CD14-positive monocyte (primary cell): ENCODE results near the gene CNNM3. TPM values are rescaled to one million over a fixed set of nuclear protein-coding genes. Genes with fewer than 3 reads are reported as not detected.
A peak's percentile ranks its signal among the peaks of the same experiment; 100 is the strongest.

Experiments
- DNase-seq, 3 donors: peaks; one replicate each; pipeline ENCODE4 v3.0.0-alpha.2; 2011 to 2022
- H2AFZ ChIP-seq: 2 replicates; pipeline ENCODE4 v1.6.0; 2012; ENCODE audit warnings: mild to moderate bottlenecking, low read depth, low read length, inconsistent platforms; ENCODE audit not compliant: insufficient read depth, poor library complexity, severe bottlenecking
- H3K27ac ChIP-seq, 2 donors: 1 replicate in 1 of 2; 2 replicates in 1 of 2; pipeline ENCODE4 v1.5.1; 2012 to 2013; ENCODE audit warnings: low read length in 2 of 2, control low read depth in 1 of 2, inconsistent platforms in 1 of 2, low read depth in 1 of 2, mild to moderate bottlenecking in 1 of 2
- H3K27me3 ChIP-seq, 2 donors: one replicate each; pipeline versions ENCODE4 v1.6.0 to v1.6.1; 2011 to 2013; ENCODE audit warnings: low read length in 2 of 2; ENCODE audit not compliant: control insufficient read depth in 2 of 2, insufficient read depth in 2 of 2
- H3K36me3 ChIP-seq, 2 donors: replicated peaks in 1 of 2; 1 replicate in 1 of 2; 2 replicates in 1 of 2; pipeline versions ENCODE4 v1.5.1 to v1.6.1; 2012 to 2013; ENCODE audit warnings: low read length in 2 of 2, control low read depth in 1 of 2, inconsistent platforms in 1 of 2, mild to moderate bottlenecking in 1 of 2; ENCODE audit not compliant: insufficient read depth in 2 of 2, control insufficient read depth in 1 of 2
- H3K4me1 ChIP-seq, 2 donors: 1 replicate in 1 of 2; 2 replicates in 1 of 2; pipeline versions ENCODE4 v1.5.1 to v1.6.1; 2012 to 2013; ENCODE audit warnings: low read length in 2 of 2, control low read depth in 1 of 2, inconsistent platforms in 1 of 2, mild to moderate bottlenecking in 1 of 2, moderate library complexity in 1 of 2; ENCODE audit not compliant: insufficient read depth in 2 of 2, control insufficient read depth in 1 of 2
- H3K4me2 ChIP-seq: replicated peaks from 2 replicates; pipeline ENCODE3; 2012; ENCODE audit warnings: low read length, moderate library complexity, mild to moderate bottlenecking; ENCODE audit not compliant: poor library complexity, severe bottlenecking; ENCODE audit errors: extremely low read depth
- H3K4me3 ChIP-seq, 3 experiments: fragments of 200-600 bp in 1 of 3; sonication (generic) in 1 of 3; replicated peaks in 1 of 3; 1 replicate in 2 of 3; 2 replicates in 1 of 3; pipeline ENCODE4 v1.5.1; 2011 to 2013; ENCODE audit warnings: low read length in 3 of 3, mild to moderate bottlenecking in 3 of 3, control low read depth in 2 of 3, low read depth in 2 of 3, inconsistent platforms in 1 of 3, moderate library complexity in 1 of 3
- H3K79me2 ChIP-seq: 2 replicates; pipeline ENCODE4 v1.6.0; 2012; ENCODE audit warnings: mild to moderate bottlenecking, control low read depth, inconsistent platforms, low read length, moderate library complexity; ENCODE audit not compliant: insufficient read depth
- H3K9ac ChIP-seq: 2 replicates; pipeline ENCODE4 v1.6.0; 2017; ENCODE audit warnings: low read length, mild to moderate bottlenecking; ENCODE audit not compliant: insufficient read depth, poor library complexity, severe bottlenecking
- H3K9me3 ChIP-seq, 2 donors: replicated peaks in 1 of 2; 1 replicate in 1 of 2; 2 replicates in 1 of 2; pipeline versions ENCODE4 v1.5.1 to v1.6.1; 2012 to 2013; ENCODE audit warnings: low read length in 2 of 2, control low read depth in 1 of 2; ENCODE audit not compliant: control insufficient read depth in 1 of 2, insufficient read depth in 1 of 2
- H4K20me1 ChIP-seq: 2 replicates; pipeline ENCODE4 v1.6.0; 2012; ENCODE audit warnings: mild to moderate bottlenecking, low read length, control low read depth, moderate library complexity; ENCODE audit not compliant: insufficient read depth
- H3K27ac Mint-ChIP-seq, 7 donors: one replicate each; pipeline ENCODE4 v1.8.0; 2020; ENCODE audit warnings: mild to moderate bottlenecking in 7 of 7, mixed read lengths in 7 of 7, moderate library complexity in 6 of 7, inconsistent platforms in 2 of 7
- H3K27me3 Mint-ChIP-seq, 3 donors: one replicate each; pipeline ENCODE4 v1.8.0; 2021 to 2022; ENCODE audit warnings: low read depth in 3 of 3, mild to moderate bottlenecking in 3 of 3, mixed read lengths in 3 of 3, moderate library complexity in 3 of 3, inconsistent platforms in 1 of 3
- H3K36me3 Mint-ChIP-seq, 2 donors: one replicate each; pipeline ENCODE4 v1.8.0; 2020; ENCODE audit warnings: mixed read lengths in 2 of 2, inconsistent platforms in 1 of 2, mild to moderate bottlenecking in 1 of 2
- H3K4me1 Mint-ChIP-seq: one replicate; pipeline ENCODE4 v1.8.0; 2020; ENCODE audit warnings: mild to moderate bottlenecking, mixed read lengths
- H3K4me3 Mint-ChIP-seq, 2 donors: one replicate each; pipeline ENCODE4 v1.8.0; 2020; ENCODE audit warnings: mild to moderate bottlenecking in 2 of 2, mixed read lengths in 2 of 2, moderate library complexity in 1 of 2
- H3K9me3 Mint-ChIP-seq, 7 donors: one replicate each; pipeline ENCODE4 v1.8.0; 2020 to 2022; ENCODE audit warnings: mixed read lengths in 7 of 7, mild to moderate bottlenecking in 6 of 7, moderate library complexity in 6 of 7, inconsistent platforms in 2 of 7
- CTCF ChIP-seq: fragments of 200-600 bp; IDR thresholded peaks from one replicate; pipeline ENCODE4 v1.8.0; 2022; ENCODE audit warnings: antibody characterized with exemption, mild to moderate bottlenecking
- WGBS: methylation state at CpG from one replicate; pipeline ENCODE4 v1.1.5; 2013; ENCODE audit warnings: missing lambda C conversion rate; ENCODE audit not compliant: insufficient coverage; 5-methylcytosine and 5-hydroxymethylcytosine counted together
- intact Hi-C, 2 donors: fragments of 100-400 bp; cut with micrococcal nuclease; formaldehyde crosslinking; loops; one replicate each; pipeline versions ENCODE4 v1.15.0 to v1.15.1; 2023
- polyA plus RNA-seq, 3 donors: library from polyadenylated mRNA; depleted of rRNA in 1 of 3; unstranded in 2 of 3; stranded (reverse) in 1 of 3; fragments of 300-500 nt in 2 of 3; fragments of >200 nt in 1 of 3; fragmentation: Illumina TruSeq in 2 of 3; gene quantifications; 1 replicate in 2 of 3; 2 replicates in 1 of 3; pipeline ENCODE4 v1.2.3, GENCODE V29; 2012 to 2021

The CNNM3 gene
- polyA plus RNA-seq, 3 donors, result 1.2 to 12.0 (median 4.9) TPM

GRCh38 chr2:96859681-96860064 lies 43.6 kb downstream of the CNNM3 start:
- H3K4me1 Mint-ChIP-seq, result peaks cover 50% of the 10 kb centered on the region
- no peaks in the 10 kb centered on the region for H3K9me3 ChIP-seq
- no peak overlapping the region for H3K4me2 ChIP-seq
- H3K27me3 Mint-ChIP-seq, result peaks cover 23 to 50% (median 41%) of the 10 kb centered on the region in 3 donors
- H3K36me3 ChIP-seq, result no peaks in the 10 kb centered on the region
- H2AFZ ChIP-seq, result no peak overlapping the region
- H3K9me3 Mint-ChIP-seq, result peaks cover 0 to 3% (median 0%) of the 10 kb centered on the region in 7 donors
- intact Hi-C loops, result loop anchor here (5.0 kb wide), 1 partner anchor 42 kb away; the partner anchor contains the start of gene CNNM3 (in 2 of the 2)
- H4K20me1 ChIP-seq, result no peaks in the 10 kb centered on the region
- no peak for DNase-seq
- H3K36me3 Mint-ChIP-seq, result peaks cover 12 to 19% of the 10 kb centered on the region in 2 donors
- peak overlapping the region in 1 of 2 donors; percentile 83 for H3K4me3 Mint-ChIP-seq
- peaks cover 45 to 48% of the 10 kb centered on the region in 2 donors for H3K4me1 ChIP-seq
- TF ChIP-seq CTCF, result no peak
- no peak overlapping the region for H3K27ac Mint-ChIP-seq
- no peak overlapping the region for H3K4me3 ChIP-seq
- 57% methylated on average over 1 of the region's 4 CpGs for WGBS
- peaks cover 17% of the 10 kb centered on the region for H3K79me2 ChIP-seq
- peaks cover 0 to 38% of the 10 kb centered on the region in 2 donors for H3K27me3 ChIP-seq
- no peak overlapping the region for H3K9ac ChIP-seq
- H3K27ac ChIP-seq, result no peak overlapping the region

- peak overlapping the region in 1 of 7 donors; percentile 25 for H3K27ac Mint-ChIP-seq
- H3K79me2 ChIP-seq, result peaks cover 17% of the 10 kb centered on the region
- H3K9me3 Mint-ChIP-seq, result peaks cover 0 to 3% (median 0%) of the 10 kb centered on the region in 7 donors
- H3K27me3 Mint-ChIP-seq, result peaks cover 25 to 56% (median 43%) of the 10 kb centered on the region in 3 donors
- H3K27ac ChIP-seq, result no peak overlapping the region
- H3K9me3 ChIP-seq, result no peaks in the 10 kb centered on the region
- H3K4me1 ChIP-seq, result peaks cover 45 to 48% of the 10 kb centered on the region in 2 donors
- no peaks in the 10 kb centered on the region for H3K36me3 ChIP-seq
- peaks cover 14 to 22% of the 10 kb centered on the region in 2 donors for H3K36me3 Mint-ChIP-seq
- H2AFZ ChIP-seq, result no peak overlapping the region
- peak overlapping the region in 1 of 2 donors; percentile 43 for H3K4me3 Mint-ChIP-seq
- DNase-seq, result peak in 1 of 3 donors; percentile 56
- no peak overlapping the region for H3K4me2 ChIP-seq
- H3K4me3 ChIP-seq, result no peak overlapping the region
- peaks cover 0 to 44% of the 10 kb centered on the region in 2 donors for H3K27me3 ChIP-seq
- H3K4me1 Mint-ChIP-seq, result peaks cover 47% of the 10 kb centered on the region
- intact Hi-C loops, result no loop called here
- H3K9ac ChIP-seq, result no peak overlapping the region
- WGBS, result 73% methylated on average over 32 of the region's 38 CpGs
- no peak for TF ChIP-seq CTCF
- H4K20me1 ChIP-seq, result peaks cover 3% of the 10 kb centered on the region
Observed at GRCh38 chr2:96860065-96861029, 44.3 kb downstream of the CNNM3 start.
